GM19351 (cell line): Measurements from ENCODE around the gene KRT36.

Source experiments
- ATAC-seq: cut with Tn5 transposase; IDR thresholded peaks from one replicate; pipeline ENCODE4 v1.9.1; 2021; ENCODE audit warnings: mild to moderate bottlenecking, moderate library complexity; ENCODE audit not compliant: unreplicated experiment

KRT36 gene

GRCh38 chr17:41504246-41504977, 14.7 kb upstream of the KRT36 start:
- no peak for ATAC-seq

DNA sequence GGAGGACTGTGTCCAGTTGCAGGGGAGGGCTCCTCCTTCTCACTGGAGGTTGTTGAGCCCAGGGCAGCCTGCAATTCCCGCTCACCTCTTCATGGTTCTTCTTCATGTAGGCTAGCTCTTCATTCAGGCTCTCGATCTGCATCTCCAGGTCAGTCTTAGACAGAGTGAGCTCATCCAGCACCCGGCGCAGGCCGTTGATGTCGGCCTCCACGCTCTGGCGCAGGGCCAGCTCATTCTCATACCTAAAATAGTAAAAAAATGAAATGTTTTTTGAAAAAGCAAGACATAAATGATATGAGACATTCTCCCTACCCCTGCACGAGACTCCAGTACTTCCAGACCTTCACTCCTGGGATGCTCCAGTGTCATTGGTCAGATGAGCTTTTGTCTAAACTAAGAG, 13.5 kb upstream of the KRT36 start:
- no peak for ATAC-seq

GRCh38 chr17:41500131-41500911, 10.6 kb upstream of the KRT36 start:
- ATAC-seq: no peak

- ATAC-seq: no peak
Measured at GRCh38 chr17:41499714-41500113, 10.0 kb upstream of the KRT36 start.

DNA sequence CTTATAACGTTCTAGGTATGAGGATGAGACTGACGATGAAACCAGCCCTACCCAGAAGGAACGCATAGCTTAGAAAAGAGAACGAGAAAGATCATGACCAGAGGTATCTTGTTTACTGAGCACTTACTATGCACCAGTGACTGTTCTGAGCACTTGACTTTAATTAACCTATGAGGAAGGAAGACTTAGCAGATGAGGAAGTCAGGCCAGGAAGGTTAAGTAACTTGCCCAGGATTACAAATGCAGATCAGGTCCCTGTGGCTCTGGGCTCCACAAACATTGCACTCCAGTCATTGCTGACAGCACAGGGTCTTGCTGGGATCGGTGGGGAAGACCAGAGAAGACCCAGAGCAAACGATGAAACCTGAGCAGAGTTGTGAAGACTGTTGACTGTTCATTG, 8.6 kb upstream of the KRT36 start:
- no peak for ATAC-seq

DNA sequence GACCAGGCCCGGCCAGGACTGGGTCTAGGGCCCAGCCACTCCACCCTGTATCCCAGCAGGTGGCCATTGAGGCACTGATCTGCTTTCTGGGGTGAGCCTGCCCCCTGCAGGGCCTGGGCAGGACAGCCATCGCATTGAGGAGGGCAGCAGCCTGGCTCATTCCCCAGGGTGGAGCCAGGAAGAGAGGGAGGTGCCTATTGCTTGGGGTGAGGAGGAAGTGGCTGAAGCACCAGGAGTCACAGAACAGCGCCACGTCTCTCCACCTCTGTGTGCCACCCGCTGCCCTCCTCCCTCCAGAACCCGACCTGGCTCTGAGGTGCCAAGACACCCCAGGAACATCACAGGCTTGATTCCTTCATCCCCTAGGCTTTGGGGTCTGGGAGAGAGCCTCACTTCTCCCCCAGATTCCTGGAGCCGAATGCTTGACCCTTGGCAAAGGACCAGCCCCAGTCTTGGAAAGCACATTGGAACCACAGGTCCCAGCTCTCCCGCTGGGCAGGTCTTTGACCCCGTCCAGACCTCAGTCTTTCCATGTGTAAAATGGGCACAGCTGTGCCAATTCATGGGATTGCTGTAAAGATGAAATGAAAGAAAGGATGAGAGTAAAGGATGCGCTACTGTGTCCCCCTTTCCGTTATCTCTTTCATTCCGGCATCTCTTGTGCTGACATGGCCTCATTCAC, 7.2 kb upstream of the KRT36 start:
- ATAC-seq: peak; percentile 88

- ATAC-seq: no peak
Measured at GRCh38 chr17:41494524-41494923, 4.8 kb upstream of the KRT36 start.

- no peak for ATAC-seq
Measured at GRCh38 chr17:41492771-41493170, 3.1 kb upstream of the KRT36 start.

DNA sequence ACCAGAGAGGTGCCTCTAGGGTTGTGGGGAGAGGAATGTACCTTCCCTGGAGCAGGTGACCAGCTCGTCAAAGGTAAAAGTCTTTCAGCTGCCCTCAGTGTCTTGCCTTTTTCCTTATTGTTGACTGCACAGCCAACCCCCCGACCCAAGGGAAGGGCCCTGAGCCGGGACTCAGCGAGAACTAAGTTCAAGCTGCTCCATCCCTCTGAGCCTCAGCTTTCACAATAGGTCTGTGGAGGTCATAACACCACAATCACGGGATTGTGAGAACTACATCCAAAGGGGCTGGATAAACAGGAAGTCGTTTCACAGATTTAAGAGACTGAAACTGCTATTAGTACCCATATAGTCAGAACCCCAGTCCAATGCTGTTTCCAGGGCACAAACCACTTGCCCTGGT, 2.6 kb upstream of the KRT36 start:
- ATAC-seq: no peak

GRCh38 chr17:41491476-41491875, 1.8 kb upstream of the KRT36 start:
- no peak for ATAC-seq

DNA sequence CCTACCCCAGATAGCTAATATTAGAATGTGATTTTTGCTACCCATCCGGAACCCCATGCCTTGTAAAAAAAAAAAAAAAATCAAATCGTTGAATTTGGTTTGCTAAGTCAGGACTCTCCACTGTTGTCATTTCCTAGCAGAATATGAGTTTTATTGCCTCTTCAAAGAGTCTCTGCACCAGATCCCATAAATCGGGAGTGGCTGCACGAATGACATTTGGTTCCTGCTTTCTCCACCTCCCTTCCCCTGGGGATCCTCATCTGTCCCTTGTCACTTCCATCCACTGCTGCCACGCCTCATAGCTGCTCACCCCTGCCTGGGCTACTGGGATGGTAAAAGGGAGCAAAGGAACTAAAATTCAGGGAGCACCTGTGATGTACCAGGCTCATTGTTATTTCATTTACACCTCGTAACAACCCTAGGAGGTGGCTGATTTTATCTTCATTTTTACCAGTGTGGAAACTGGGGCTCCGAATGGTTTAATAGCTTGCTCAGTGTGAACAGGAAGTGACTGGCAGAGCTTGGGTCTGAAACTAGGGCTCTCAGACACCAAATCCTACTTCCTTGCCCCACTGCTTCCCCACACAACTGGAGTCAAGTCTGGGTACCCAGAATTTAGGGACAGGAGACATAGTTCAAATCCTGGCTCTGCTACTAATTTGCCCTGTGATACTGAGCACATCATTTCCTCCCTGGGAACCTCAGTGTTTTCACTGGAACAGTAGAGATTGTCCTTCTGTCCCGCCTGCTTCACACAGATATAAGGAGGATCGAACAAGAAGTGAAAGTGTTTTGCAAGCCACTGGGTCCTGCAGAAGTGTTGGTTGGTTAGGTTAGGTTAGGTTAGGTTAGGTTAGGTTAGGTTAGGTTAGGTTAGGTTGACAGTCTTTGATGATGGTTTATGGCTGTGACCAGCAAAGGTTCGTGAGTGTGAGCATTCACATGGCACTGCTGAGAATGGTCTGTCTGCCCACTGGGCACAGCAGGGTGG, 585 bp upstream of the KRT36 start:
- ATAC-seq: no peak

GRCh38 chr17:41486809-41487530, 2.7 kb downstream of the KRT36 start:
- no peak for ATAC-seq

DNA sequence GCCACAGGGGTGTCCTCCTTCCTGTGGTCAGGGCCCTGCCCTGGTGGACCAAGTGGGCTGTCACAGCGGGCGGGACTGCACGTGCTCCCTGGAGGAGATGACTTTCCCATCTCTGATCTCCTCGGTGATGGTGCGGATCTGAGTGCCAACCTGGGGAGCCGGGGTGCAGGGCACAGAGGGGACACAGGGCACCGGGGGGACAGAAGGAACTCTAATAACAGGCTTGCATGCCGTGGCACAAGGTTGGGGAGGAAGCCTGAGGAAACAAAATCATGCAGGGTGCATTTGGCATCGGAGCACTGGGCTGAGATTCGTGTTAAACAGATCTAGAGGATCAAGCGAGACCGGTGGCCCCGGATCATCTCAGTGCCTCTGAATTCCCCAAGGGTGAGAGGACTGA, 3.4 kb downstream of the KRT36 start:
- ATAC-seq: no peak

GRCh38 chr17:41484920-41485904, 4.5 kb downstream of the KRT36 start:
- no peak for ATAC-seq

DNA sequence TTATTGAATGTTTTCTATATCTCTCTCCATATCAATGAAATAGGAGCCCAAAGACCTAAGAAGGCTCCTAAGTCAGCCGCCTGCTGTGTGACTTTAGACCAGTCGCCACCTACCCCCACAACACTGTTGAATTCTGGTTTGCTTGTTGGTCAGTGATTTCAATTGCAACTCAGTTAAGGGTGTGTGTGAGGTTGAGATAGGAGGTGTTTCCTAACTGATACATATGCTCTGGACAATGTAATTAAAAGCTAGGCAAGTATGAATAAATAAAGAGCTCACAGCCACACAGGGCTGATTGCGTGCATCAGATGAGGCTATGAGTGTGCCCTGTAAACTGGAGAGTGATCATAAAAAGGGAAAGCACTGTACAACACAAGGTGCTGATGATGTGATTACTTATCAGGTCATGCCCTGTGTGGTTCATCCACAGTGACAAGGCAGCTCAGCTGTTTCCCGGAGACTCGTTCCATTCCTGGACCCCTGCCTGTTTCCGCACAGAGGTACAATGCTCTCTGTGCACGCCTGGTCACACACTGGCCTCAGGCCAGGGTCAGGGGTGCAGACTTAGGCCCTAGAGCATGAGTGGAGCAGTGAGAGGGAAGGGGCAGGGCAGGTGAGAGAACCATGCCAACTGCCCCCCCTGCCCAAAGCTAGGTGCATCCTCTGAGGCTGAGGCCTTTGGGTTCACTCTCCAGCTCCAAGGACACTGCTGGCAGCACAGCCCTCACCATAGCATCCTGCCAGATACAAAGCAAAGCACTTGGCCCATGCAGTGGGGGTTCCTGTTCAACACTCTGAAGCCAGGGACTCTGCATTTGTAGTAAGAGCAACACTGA, 5.5 kb downstream of the KRT36 start:
- no peak for ATAC-seq

DNA sequence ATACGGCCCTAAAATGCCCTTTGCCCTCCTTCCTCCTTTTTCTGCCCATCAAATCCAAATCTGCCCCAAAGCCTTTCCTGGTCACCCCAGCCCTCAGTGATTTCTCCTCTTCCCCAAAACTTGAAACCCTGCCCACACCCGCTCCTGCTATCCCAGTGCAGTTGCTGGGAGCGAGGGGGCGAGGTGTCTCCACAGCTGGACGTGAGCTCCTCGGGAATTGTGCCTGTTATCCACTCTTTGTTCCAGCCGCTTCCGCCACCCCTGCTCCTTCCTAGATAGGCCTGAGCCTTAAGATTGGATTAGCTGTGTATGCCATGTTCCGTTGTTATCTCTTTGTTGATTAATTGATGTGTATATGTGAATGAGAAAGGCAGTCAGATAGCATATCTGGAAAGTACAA, 6.2 kb downstream of the KRT36 start:
- ATAC-seq: no peak

- ATAC-seq: no peak
Measured at GRCh38 chr17:41481036-41481435, 8.7 kb downstream of the KRT36 start, which contains the start of gene KRT35. Gene KRT35, minus strand, starts transcription at chr17:41481151. Its CDS starts 54 bp downstream, at chr17:41481097.

DNA sequence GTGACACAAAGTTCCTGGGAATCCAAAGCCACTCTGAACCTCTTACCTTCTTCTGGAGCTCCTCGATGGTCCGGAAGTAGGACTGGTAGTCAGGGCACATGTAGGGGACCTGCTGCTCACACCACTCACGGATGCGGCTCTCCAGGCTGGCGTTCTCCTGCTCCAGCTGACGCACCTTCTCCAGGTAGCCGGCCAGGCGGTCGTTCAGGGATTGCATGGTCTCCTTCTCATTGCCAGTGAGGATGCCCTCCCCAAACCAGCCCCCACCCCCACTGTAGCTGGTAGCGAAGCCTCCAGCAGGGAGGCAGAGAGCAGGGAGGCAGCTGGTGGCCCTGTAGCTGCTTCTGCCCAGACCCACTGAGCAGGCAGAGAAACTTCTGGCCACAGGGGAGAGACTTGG, 9.1 kb downstream of the KRT36 start:
- ATAC-seq: no peak
